Central memory CD8-positive, alpha-beta T cell (primary cell): ENCODE measurements around the gene SLC35E4.
A peak's percentile ranks its signal among the peaks of the same experiment; 100 is the strongest.

Source experiments
- ATAC-seq: fragments of 150-1000 bp; cut with Tn5 transposase; replicated peaks from 2 replicates; pipeline ENCODE4 v1.10.0; 2022; ENCODE audit warnings: mild to moderate bottlenecking, moderate FRiP score, moderate number of reproducible peaks; ENCODE audit not compliant: poor library complexity, severe bottlenecking; ENCODE audit errors: extremely low read depth
- DNase-seq, 2 donors: peaks; one replicate each; pipeline ENCODE4 v3.0.0; 2021; ENCODE audit warnings: low spot score in 2 of 2
- H3K27ac Mint-ChIP-seq: one replicate; pipeline ENCODE4 v1.8.0; 2022; ENCODE audit warnings: low read depth, mild to moderate bottlenecking, moderate library complexity, mixed read lengths
- H3K27me3 Mint-ChIP-seq: one replicate; pipeline ENCODE4 v1.8.0; 2022; ENCODE audit warnings: mixed read lengths
- H3K36me3 Mint-ChIP-seq: one replicate; pipeline ENCODE4 v1.8.0; 2022; ENCODE audit warnings: mild to moderate bottlenecking, moderate library complexity, mixed read lengths; ENCODE audit not compliant: insufficient read depth
- H3K4me1 Mint-ChIP-seq: one replicate; pipeline ENCODE4 v1.8.0; 2022; ENCODE audit warnings: mixed read lengths
- H3K4me3 Mint-ChIP-seq: one replicate; pipeline ENCODE4 v1.8.0; 2022; ENCODE audit warnings: mild to moderate bottlenecking, moderate library complexity, mixed read lengths
- H3K9me3 Mint-ChIP-seq: one replicate; pipeline ENCODE4 v1.8.0; 2022; ENCODE audit warnings: mixed read lengths

SLC35E4 gene

DNA sequence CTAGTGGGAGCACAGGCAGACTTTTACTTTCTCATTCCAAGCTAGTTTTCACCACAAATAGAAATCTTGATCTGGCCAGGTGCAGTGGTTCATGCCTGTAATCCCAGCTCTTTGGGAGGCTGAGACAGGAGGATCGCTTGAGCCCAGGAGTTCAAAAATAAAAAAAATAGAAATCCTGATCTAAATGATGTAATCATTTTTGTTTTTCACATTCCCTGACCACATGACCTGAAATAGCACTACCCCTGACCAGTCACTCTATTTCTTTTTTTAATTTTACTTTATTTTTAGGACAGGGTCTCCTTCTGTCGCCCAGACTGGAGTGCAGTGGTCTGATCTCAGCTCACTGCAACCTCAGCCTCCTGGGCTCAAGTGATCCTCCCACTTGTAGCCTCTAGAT lies 30.9 kb upstream of the SLC35E4 start:
- Mint-ChIP-seq H3K27me3 (peaks cover 24% of the 10 kb centered on the region), H3K27ac (no peak overlapping the region), H3K36me3 (no peaks in the 10 kb centered on the region)

GRCh38 chr22:30605449-30606110 lies 30.0 kb upstream of the SLC35E4 start:
- Mint-ChIP-seq H3K4me1 (peaks cover 15% of the 10 kb centered on the region), H3K9me3 (no peaks in the 10 kb centered on the region), H3K27me3 (peaks cover 33% of the 10 kb centered on the region), H3K4me3 (no peak overlapping the region), H3K36me3 (no peaks in the 10 kb centered on the region), H3K27ac (peak overlapping the region; percentile 51)
- no peak for DNase-seq
- ATAC-seq, result no peak

More for the DNA sequence above, 30.9 kb upstream of the SLC35E4 start:
- DNase-seq (no peak), ATAC-seq (no peak)
- Mint-ChIP-seq H3K4me3 (no peak overlapping the region), H3K4me1 (peaks cover 15% of the 10 kb centered on the region), H3K9me3 (no peaks in the 10 kb centered on the region)

- H3K36me3 Mint-ChIP-seq, result no peaks in the 10 kb centered on the region
- peaks cover 15% of the 10 kb centered on the region for H3K4me1 Mint-ChIP-seq
- no peak for DNase-seq
- ATAC-seq, result no peak
- H3K4me3 Mint-ChIP-seq, result peak within 1 kb of the TSS; percentile 78
- H3K27ac Mint-ChIP-seq, result peak within 1 kb of the TSS; percentile 51
- peaks cover 43% of the 10 kb centered on the region for H3K27me3 Mint-ChIP-seq
- no peaks in the 10 kb centered on the region for H3K9me3 Mint-ChIP-seq
Observed at GRCh38 chr22:30606455-30607299, 28.9 kb upstream of the SLC35E4 start, which contains the start of gene TCN2. Gene TCN2 (plus strand): TSS chr22:30607174. CDS start chr22:30607332, 158 bp downstream.

DNA sequence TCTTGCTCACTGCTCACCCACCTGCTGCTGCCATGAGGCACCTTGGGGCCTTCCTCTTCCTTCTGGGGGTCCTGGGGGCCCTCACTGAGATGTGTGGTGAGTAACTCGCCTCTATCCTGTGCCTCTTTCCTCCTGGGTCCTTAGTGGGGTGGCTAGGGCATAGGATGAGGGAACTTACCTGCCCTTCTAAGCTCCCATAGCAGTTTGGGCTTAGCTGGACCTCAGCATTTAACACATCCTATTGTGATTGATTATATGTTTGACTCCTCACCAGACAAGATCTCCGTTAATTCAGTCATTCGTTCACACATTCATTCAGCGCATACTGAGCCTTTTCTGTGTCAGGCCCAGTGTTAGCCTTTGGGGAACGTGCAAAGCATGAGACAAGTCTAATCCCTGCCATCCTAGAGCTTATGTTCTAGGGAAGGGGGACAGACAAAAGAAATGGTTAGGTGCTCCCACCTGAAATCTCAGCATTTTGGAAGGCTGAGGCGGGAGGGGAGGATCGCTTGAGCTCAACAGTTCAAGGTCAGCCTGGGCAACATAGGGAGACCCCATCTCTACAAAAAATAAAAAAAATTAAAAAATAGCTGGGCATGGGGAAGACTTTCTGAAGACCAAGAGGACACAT lies 28.2 kb upstream of the SLC35E4 start:
- ATAC-seq, result no peak
- Mint-ChIP-seq H3K9me3 (no peaks in the 10 kb centered on the region), H3K27ac (no peak overlapping the region), H3K27me3 (peaks cover 44% of the 10 kb centered on the region), H3K36me3 (no peaks in the 10 kb centered on the region), H3K4me1 (peaks cover 15% of the 10 kb centered on the region), H3K4me3 (peak overlapping the region; percentile 78)
- no peak for DNase-seq

GRCh38 chr22:30607939-30608338 lies 27.6 kb upstream of the SLC35E4 start:
- no peak overlapping the region for H3K4me3 Mint-ChIP-seq
- peaks cover 44% of the 10 kb centered on the region for H3K27me3 Mint-ChIP-seq
- H3K9me3 Mint-ChIP-seq, result no peaks in the 10 kb centered on the region
- peaks cover 15% of the 10 kb centered on the region for H3K4me1 Mint-ChIP-seq
- no peak overlapping the region for H3K27ac Mint-ChIP-seq
- no peaks in the 10 kb centered on the region for H3K36me3 Mint-ChIP-seq
- DNase-seq, result no peak
- ATAC-seq, result no peak

GRCh38 chr22:30609260-30610185 lies 26.1 kb upstream of the SLC35E4 start:
- peaks cover 15% of the 10 kb centered on the region for H3K4me1 Mint-ChIP-seq
- no peaks in the 10 kb centered on the region for H3K36me3 Mint-ChIP-seq
- no peak overlapping the region for H3K27ac Mint-ChIP-seq
- no peaks in the 10 kb centered on the region for H3K9me3 Mint-ChIP-seq
- no peak overlapping the region for H3K4me3 Mint-ChIP-seq
- DNase-seq, result no peak
- peaks cover 44% of the 10 kb centered on the region for H3K27me3 Mint-ChIP-seq
- ATAC-seq, result no peak

DNA sequence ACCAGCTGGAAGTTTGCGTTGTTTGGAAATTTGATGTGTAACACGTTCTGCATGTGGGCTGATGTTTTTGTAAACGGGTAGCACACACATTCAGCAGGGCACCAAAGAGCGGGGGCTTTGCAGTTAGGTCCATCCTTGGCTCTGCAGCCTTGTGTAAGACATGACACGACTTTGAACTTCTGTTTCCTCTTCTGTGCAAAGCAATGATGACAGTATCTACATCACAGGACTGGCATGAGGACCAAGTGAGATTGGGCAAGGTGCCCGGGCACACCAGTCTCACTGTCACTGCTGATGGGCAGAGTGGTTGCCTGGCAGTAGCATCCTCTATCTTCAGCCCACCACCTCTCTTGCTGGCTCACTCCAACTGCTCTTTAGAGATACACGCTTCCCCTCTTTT lies 25.3 kb upstream of the SLC35E4 start:
- no peaks in the 10 kb centered on the region for H3K9me3 Mint-ChIP-seq
- H3K27ac Mint-ChIP-seq, result no peak overlapping the region
- H3K36me3 Mint-ChIP-seq, result no peaks in the 10 kb centered on the region
- H3K4me3 Mint-ChIP-seq, result no peak overlapping the region
- peaks cover 14% of the 10 kb centered on the region for H3K4me1 Mint-ChIP-seq
- DNase-seq (no peak), ATAC-seq (no peak)
- H3K27me3 Mint-ChIP-seq, result peaks cover 50% of the 10 kb centered on the region

GRCh38 chr22:30611197-30611596 lies 24.4 kb upstream of the SLC35E4 start:
- Mint-ChIP-seq H3K9me3 (no peaks in the 10 kb centered on the region), H3K27me3 (peaks cover 59% of the 10 kb centered on the region), H3K27ac (no peak overlapping the region), H3K36me3 (no peaks in the 10 kb centered on the region), H3K4me1 (peaks cover 9% of the 10 kb centered on the region), H3K4me3 (no peak overlapping the region)
- ATAC-seq (no peak), DNase-seq (no peak)

DNA sequence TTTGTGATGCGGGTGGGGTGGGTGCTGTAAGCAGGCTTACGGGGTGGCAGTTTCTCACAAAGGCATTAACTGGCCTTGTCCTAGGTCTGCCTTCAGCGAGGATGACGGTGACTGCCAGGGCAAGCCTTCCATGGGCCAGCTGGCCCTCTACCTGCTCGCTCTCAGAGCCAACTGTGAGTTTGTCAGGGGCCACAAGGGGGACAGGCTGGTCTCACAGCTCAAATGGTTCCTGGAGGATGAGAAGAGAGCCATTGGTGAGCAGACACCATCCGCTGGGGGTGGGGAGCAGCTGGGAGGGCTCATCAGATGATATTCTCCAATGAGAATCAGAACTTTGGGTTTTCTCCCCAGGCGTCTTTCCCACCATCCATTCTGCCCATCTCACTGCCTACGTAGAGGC lies 22.8 kb upstream of the SLC35E4 start:
- H3K4me3 Mint-ChIP-seq, result no peak overlapping the region
- H3K4me1 Mint-ChIP-seq, result no peaks in the 10 kb centered on the region
- no peaks in the 10 kb centered on the region for H3K9me3 Mint-ChIP-seq
- H3K36me3 Mint-ChIP-seq, result no peaks in the 10 kb centered on the region
- no peak overlapping the region for H3K27ac Mint-ChIP-seq
- ATAC-seq, result no peak
- peaks cover 51% of the 10 kb centered on the region for H3K27me3 Mint-ChIP-seq
- no peak for DNase-seq

- ATAC-seq, result no peak
- H3K4me3 Mint-ChIP-seq, result no peak overlapping the region
- no peaks in the 10 kb centered on the region for H3K9me3 Mint-ChIP-seq
- H3K27ac Mint-ChIP-seq, result no peak overlapping the region
- H3K36me3 Mint-ChIP-seq, result no peaks in the 10 kb centered on the region
- H3K27me3 Mint-ChIP-seq, result peaks cover 39% of the 10 kb centered on the region
- H3K4me1 Mint-ChIP-seq, result no peaks in the 10 kb centered on the region
- DNase-seq, result no peak
Observed at GRCh38 chr22:30614268-30614667, 21.3 kb upstream of the SLC35E4 start.

- peaks cover 33% of the 10 kb centered on the region for H3K27me3 Mint-ChIP-seq
- no peaks in the 10 kb centered on the region for H3K36me3 Mint-ChIP-seq
- H3K4me3 Mint-ChIP-seq, result no peak overlapping the region
- DNase-seq (no peak), ATAC-seq (no peak)
- H3K9me3 Mint-ChIP-seq, result no peaks in the 10 kb centered on the region
- no peaks in the 10 kb centered on the region for H3K4me1 Mint-ChIP-seq
- no peak overlapping the region for H3K27ac Mint-ChIP-seq
Observed at GRCh38 chr22:30614879-30615278, 20.7 kb upstream of the SLC35E4 start.

DNA sequence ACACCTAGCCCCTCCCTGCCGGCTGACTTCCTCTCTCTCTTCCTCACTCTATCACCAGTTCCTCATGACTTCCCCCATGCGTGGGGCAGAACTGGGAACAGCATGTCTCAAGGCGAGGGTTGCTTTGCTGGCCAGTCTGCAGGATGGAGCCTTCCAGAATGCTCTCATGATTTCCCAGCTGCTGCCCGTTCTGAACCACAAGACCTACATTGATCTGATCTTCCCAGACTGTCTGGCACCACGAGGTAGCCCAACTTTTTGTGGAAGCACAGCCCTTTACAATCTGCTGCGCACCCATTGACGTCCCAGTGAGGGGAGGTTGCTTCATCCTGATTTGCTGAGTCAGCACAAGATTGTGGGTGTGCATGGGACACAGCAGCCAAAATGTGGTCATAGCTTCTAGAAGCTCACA lies 20.0 kb upstream of the SLC35E4 start:
- Mint-ChIP-seq H3K4me1 (no peaks in the 10 kb centered on the region), H3K9me3 (no peaks in the 10 kb centered on the region), H3K27ac (no peak overlapping the region), H3K27me3 (peaks cover 26% of the 10 kb centered on the region), H3K36me3 (no peaks in the 10 kb centered on the region), H3K4me3 (no peak overlapping the region)
- DNase-seq (no peak), ATAC-seq (no peak)
